CD4-positive, alpha-beta T cell (primary cell): ENCODE measurements around the gene FAM181A. TPM values are rescaled to one million over a fixed set of nuclear protein-coding genes. Genes with fewer than 3 reads are reported as not detected.

ENCODE experiments used
- ATAC-seq: fragments of 200-7000 bp; cut with Tn5 transposase; one replicate; pipeline ENCODE4 v1.10.0; 2022; ENCODE audit warnings: mild to moderate bottlenecking; ENCODE audit not compliant: poor library complexity
- CTCF ChIA-PET: fragments of 350-600 bp; sonication (Branson Sonifier 250); formaldehyde crosslinking; loops from one replicate; lab custom pipeline; 2021; ENCODE audit warnings: antibody characterized with exemption, inconsistent platforms; lab: Charles Lee
- POLR2A ChIA-PET: fragments of 350-600 bp; sonication (Branson Sonifier 250); formaldehyde crosslinking; loops from one replicate; lab custom pipeline; 2021; ENCODE audit warnings: antibody characterized with exemption, inconsistent platforms; lab: Charles Lee
- DNase-seq, 14 experiments: peaks; one replicate each; pipeline ENCODE4 v3.0.0-alpha.2; 2013 to 2020; ENCODE audit warnings: mixed read lengths in 2 of 14
- H3K27ac ChIP-seq, 2 donors: one replicate each; pipeline versions ENCODE4 v1.5.1 to v1.7.0; 2013; ENCODE audit warnings: low read length in 2 of 2, low read depth in 1 of 2, mild to moderate bottlenecking in 1 of 2
- H3K27me3 ChIP-seq, 2 experiments: 1 replicate in 1 of 2; 2 replicates in 1 of 2; pipeline versions ENCODE4 v1.6.1 to v1.7.0; 2013; ENCODE audit warnings: low read length in 2 of 2, control low read depth in 1 of 2, mild to moderate bottlenecking in 1 of 2, moderate library complexity in 1 of 2; ENCODE audit not compliant: insufficient read depth in 2 of 2, control insufficient read depth in 1 of 2
- H3K36me3 ChIP-seq: one replicate; pipeline ENCODE4 v1.6.1; 2013; ENCODE audit warnings: low read length, control low read depth; ENCODE audit not compliant: insufficient read depth
- H3K4me1 ChIP-seq: one replicate; pipeline ENCODE4 v1.6.1; 2013; ENCODE audit warnings: low read length, control low read depth; ENCODE audit not compliant: insufficient read depth
- H3K4me3 ChIP-seq: one replicate; pipeline ENCODE4 v1.5.1; 2013; ENCODE audit warnings: mild to moderate bottlenecking, low read length, moderate library complexity
- H3K9me3 ChIP-seq, 2 experiments: 1 replicate in 1 of 2; 2 replicates in 1 of 2; pipeline versions ENCODE4 v1.6.1 to v1.7.0; 2013; ENCODE audit warnings: low read length in 2 of 2, mild to moderate bottlenecking in 2 of 2, control low read depth in 1 of 2, moderate library complexity in 1 of 2; ENCODE audit not compliant: control insufficient read depth in 1 of 2, insufficient read depth in 1 of 2
- H3K27ac Mint-ChIP-seq: one replicate; pipeline ENCODE4 v1.8.0; 2020; ENCODE audit warnings: mixed read lengths
- H3K27me3 Mint-ChIP-seq: one replicate; pipeline ENCODE4 v1.8.0; 2021; ENCODE audit warnings: mixed read lengths
- H3K36me3 Mint-ChIP-seq: one replicate; pipeline ENCODE4 v1.8.0; 2021; ENCODE audit warnings: low read depth, mixed read lengths
- H3K4me1 Mint-ChIP-seq: one replicate; pipeline ENCODE4 v1.8.0; 2021; ENCODE audit warnings: low read depth, mixed read lengths
- H3K4me3 Mint-ChIP-seq: one replicate; pipeline ENCODE4 v1.8.0; 2020; ENCODE audit warnings: mild to moderate bottlenecking, mixed read lengths
- H3K9me3 Mint-ChIP-seq: one replicate; pipeline ENCODE4 v1.8.0; 2020; ENCODE audit warnings: mixed read lengths
- CTCF ChIP-seq: fragments of 200-600 bp; IDR thresholded peaks from one replicate; pipeline ENCODE4 v1.8.0; 2022; ENCODE audit warnings: antibody characterized with exemption, mild to moderate bottlenecking
- intact Hi-C, 2 experiments: fragments of 100-400 bp; cut with DNase I in 1 of 2; cut with micrococcal nuclease in 1 of 2; formaldehyde crosslinking; loops; one replicate each; pipeline versions ENCODE4 v1.15.1 to v1.9.0; 2023 to 2025; cut with DNase I, micrococcal nuclease
- total RNA-seq, 174 experiments: library from RNA in 2 of 174; stranded (reverse) in 2 of 174; gene quantifications; one replicate each; pipeline ENCODE4 v1.2.3 and lab custom pipeline; 2021 to 2026

The FAM181A gene
- total RNA-seq, 2 experiments from 2014 or later = not detected

DNA sequence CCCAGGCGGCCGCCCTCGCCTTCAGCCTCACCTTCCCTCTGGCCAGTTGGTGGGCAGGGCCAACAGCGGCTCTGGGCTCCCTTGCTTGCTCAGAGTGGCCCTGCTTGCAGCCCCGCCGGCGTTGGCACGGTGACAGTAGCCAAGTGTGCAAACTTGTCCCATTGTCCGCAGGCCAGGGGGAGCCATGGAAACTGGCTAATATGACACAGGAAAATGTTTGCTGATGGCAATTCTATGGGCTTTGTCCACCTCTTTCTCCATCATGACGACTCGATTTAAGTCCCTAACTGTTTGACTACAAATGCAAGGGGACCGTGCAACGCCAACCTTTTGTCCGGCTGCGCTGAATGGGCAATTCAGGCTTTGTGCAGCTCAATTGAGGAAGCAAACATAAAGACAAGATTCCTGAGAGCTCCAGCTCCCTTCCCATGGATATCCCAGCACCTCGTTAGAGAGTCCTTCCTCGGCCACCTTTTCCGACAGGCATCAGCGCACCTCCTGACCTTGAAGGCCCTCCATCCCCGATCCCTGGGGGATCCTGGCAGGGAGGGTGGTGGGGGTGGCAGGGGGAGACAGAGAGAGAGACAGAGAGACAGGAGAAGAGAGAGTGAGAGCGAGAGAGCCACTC, 785 bp upstream of the FAM181A start:
- ChIA-PET CTCF (no interaction called here), POLR2A (no interaction called here)
- Histone ChIP-seq H3K9me3 (no peaks in the 10 kb centered on the region), H3K4me1 (no peaks in the 10 kb centered on the region), H3K27me3 (no peaks in the 10 kb centered on the region), H3K27ac (no peak overlapping the region), H3K36me3 (no peaks in the 10 kb centered on the region), H3K4me3 (no peak overlapping the region)
- Mint-ChIP-seq H3K36me3 (no peaks in the 10 kb centered on the region), H3K27ac (no peak overlapping the region), H3K4me1 (no peaks in the 10 kb centered on the region), H3K4me3 (no peak overlapping the region), H3K9me3 (no peaks in the 10 kb centered on the region), H3K27me3 (no peaks in the 10 kb centered on the region)
- TF ChIP-seq CTCF = no peak
- no peak for ATAC-seq
- DNase-seq = no peak
- intact Hi-C loops = no loop called here

DNA sequence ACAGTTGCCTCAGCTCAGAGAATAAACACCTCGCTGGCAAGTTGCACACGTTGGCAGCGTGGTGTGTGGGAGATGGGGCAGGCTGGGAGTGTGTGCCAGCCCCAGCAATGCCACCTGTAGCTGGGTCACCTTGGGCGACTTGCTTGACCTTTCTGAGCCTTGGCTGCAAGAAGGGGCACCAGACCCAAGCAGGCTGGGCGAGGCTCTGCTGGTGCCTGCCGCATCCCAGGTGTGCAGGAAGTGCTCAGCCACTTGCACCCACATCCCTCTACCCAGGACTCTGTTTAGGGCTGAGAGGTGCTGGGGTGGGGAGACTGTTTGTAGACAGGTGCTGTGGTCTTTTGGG, 629 bp downstream of the FAM181A start:
- H3K4me3 Mint-ChIP-seq = no peak overlapping the region
- Histone ChIP-seq H3K27me3 (no peaks in the 10 kb centered on the region), H3K27ac (no peak overlapping the region), H3K36me3 (no peaks in the 10 kb centered on the region), H3K9me3 (no peaks in the 10 kb centered on the region), H3K4me3 (no peak overlapping the region), H3K4me1 (no peaks in the 10 kb centered on the region)
- no peak for ATAC-seq
- no peak for TF ChIP-seq CTCF
- no peaks in the 10 kb centered on the region for H3K4me1 Mint-ChIP-seq
- no peaks in the 10 kb centered on the region for H3K27me3 Mint-ChIP-seq
- ChIA-PET POLR2A (no interaction called here), CTCF (no interaction called here)
- intact Hi-C loops = no loop called here
- no peak overlapping the region for H3K27ac Mint-ChIP-seq
- no peaks in the 10 kb centered on the region for H3K9me3 Mint-ChIP-seq
- DNase-seq = no peak
- no peaks in the 10 kb centered on the region for H3K36me3 Mint-ChIP-seq

- Histone ChIP-seq H3K27ac (no peak overlapping the region), H3K36me3 (no peaks in the 10 kb centered on the region), H3K27me3 (no peaks in the 10 kb centered on the region), H3K4me3 (no peak overlapping the region), H3K9me3 (no peaks in the 10 kb centered on the region), H3K4me1 (no peaks in the 10 kb centered on the region)
- ATAC-seq (no peak), DNase-seq (no peak)
- no peaks in the 10 kb centered on the region for H3K27me3 Mint-ChIP-seq
- no peaks in the 10 kb centered on the region for H3K36me3 Mint-ChIP-seq
- ChIA-PET CTCF (no interaction called here), POLR2A (no interaction called here)
- H3K9me3 Mint-ChIP-seq = no peaks in the 10 kb centered on the region
- TF ChIP-seq CTCF = no peak
- H3K27ac Mint-ChIP-seq = no peak overlapping the region
- intact Hi-C loops = no loop called here
- no peaks in the 10 kb centered on the region for H3K4me1 Mint-ChIP-seq
- H3K4me3 Mint-ChIP-seq = no peak overlapping the region
Observed at GRCh38 chr14:93928184-93929047, 1.3 kb downstream of the FAM181A start.
